Stimulated activated naive CD8-positive, alpha-beta T cell treated with anti-CD3 and anti-CD28 coated beads, Interleukin-15, Interleukin-2, amounts not matched to agents 100 ng/mL and 50 ng/mL, for 24 hours (primary cell): ENCODE measurements around the gene CAV1.

Experiments
- H3K27ac Mint-ChIP-seq: one replicate; pipeline ENCODE4 v1.8.0; 2021; ENCODE audit warnings: mild to moderate bottlenecking, mixed read lengths
- H3K27me3 Mint-ChIP-seq: one replicate; pipeline ENCODE4 v1.8.0; 2021; ENCODE audit warnings: mixed read lengths
- H3K36me3 Mint-ChIP-seq: one replicate; pipeline ENCODE4 v1.8.0; 2021; ENCODE audit warnings: low read depth, mixed read lengths
- H3K4me1 Mint-ChIP-seq: one replicate; pipeline ENCODE4 v1.8.0; 2021; ENCODE audit warnings: low read depth, mixed read lengths
- H3K4me3 Mint-ChIP-seq: one replicate; pipeline ENCODE4 v1.8.0; 2021; ENCODE audit warnings: mild to moderate bottlenecking, mixed read lengths
- H3K9me3 Mint-ChIP-seq: one replicate; pipeline ENCODE4 v1.8.0; 2021; ENCODE audit warnings: mixed read lengths

CAV1 gene

DNA sequence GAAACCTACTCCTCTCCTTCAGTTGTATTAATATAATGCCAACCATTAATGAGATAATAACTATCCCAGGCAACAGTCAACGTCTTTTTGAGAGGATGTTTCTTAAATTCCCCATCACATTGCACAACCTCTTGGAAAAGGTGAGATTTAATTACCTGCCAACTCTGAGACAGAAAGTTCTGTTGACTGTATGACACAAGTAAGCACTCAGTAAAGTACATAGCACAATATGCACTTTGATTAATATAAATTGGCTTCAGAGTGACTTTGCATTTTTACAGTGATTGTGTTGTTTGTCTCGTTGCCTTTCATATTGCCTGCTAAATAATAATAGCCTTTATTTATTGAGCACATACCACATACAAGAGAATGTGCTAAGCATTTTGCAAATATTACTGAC, 46.7 kb downstream of the CAV1 start:
- Mint-ChIP-seq H3K4me3 (no peak overlapping the region), H3K27me3 (peaks cover 20% of the 10 kb centered on the region), H3K36me3 (no peaks in the 10 kb centered on the region), H3K4me1 (peaks cover 4% of the 10 kb centered on the region), H3K27ac (no peak overlapping the region), H3K9me3 (no peaks in the 10 kb centered on the region)

DNA sequence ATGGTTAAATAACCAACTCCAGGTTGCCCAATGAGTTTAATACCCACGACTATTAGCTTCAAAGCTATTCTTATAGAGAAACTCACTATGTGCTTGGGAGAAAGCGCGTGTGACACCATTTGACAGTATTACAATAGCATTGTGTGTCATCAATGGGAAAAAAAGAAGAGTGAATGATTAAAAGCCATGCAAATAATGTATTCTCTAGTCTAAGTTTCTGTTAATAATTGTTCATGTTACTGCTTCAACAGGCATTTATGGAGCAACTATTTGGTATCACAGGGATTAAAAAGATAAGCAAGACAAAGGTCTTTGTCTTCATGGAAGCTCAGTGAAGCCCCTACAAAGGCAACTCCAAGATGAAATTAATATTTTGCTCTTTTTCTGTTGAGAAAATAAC, 47.2 kb downstream of the CAV1 start:
- peaks cover 9% of the 10 kb centered on the region for H3K4me1 Mint-ChIP-seq
- no peak overlapping the region for H3K27ac Mint-ChIP-seq
- no peaks in the 10 kb centered on the region for H3K36me3 Mint-ChIP-seq
- H3K9me3 Mint-ChIP-seq, result no peaks in the 10 kb centered on the region
- peaks cover 15% of the 10 kb centered on the region for H3K27me3 Mint-ChIP-seq
- no peak overlapping the region for H3K4me3 Mint-ChIP-seq

DNA sequence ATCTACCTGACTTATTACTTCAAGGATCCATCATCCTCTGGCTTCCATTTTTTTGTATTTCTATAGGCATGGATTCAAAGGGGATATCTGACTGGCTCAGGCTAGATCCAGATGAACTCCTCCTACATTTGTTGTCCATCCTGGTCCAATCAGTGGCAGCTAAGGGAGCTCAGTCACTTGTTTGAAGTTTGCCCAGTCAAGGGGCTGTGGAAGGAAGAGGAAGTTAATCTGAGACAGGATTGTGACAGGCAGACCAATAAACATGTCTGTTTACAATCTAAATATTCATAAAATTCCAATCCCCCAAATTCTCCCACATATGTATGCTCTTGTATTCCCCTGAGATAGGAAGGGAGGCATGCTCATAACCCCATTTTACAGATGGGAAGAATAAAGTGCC, 48.7 kb downstream of the CAV1 start:
- no peak overlapping the region for H3K27ac Mint-ChIP-seq
- H3K27me3 Mint-ChIP-seq, result peaks cover 15% of the 10 kb centered on the region
- H3K4me1 Mint-ChIP-seq, result peaks cover 23% of the 10 kb centered on the region
- no peak overlapping the region for H3K4me3 Mint-ChIP-seq
- H3K36me3 Mint-ChIP-seq, result no peaks in the 10 kb centered on the region
- no peaks in the 10 kb centered on the region for H3K9me3 Mint-ChIP-seq

DNA sequence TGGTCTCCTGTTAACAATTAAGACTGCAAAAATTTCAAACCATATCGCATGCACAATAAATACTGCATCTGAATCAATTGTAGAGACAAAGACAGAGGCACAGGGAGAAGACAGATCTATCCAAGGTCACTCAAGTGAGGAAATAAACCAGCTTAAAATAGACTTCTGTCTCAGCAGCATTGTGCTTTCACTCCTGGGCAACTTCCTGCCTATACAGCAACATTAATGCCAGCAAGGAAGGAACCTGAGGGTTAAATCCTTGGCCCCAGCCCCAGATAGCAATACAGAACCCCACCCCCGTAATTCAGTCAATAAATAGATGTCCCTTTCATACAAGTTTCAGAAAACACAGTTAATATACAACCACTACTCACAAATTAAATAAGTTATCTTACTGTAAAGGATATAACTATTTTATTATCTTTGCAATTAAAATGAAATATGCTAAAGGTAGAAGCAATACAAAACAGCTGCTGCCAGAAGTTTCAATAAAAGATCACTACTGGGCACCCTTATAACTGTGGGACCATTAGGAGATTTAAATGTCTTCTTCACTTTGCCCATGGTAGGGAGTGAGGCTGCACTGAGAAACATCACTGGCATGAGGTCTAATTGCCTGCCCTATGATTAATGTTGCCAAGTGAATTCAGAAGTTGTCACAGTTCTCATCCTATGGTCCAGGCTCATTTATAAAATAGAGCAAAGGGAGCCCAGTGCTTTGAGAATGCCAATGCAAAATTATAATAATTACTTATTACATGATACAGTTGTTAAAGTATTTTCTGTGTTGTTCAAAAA, 49.4 kb downstream of the CAV1 start:
- peaks cover 14% of the 10 kb centered on the region for H3K27me3 Mint-ChIP-seq
- H3K4me3 Mint-ChIP-seq, result no peak overlapping the region
- H3K4me1 Mint-ChIP-seq, result peaks cover 23% of the 10 kb centered on the region
- no peaks in the 10 kb centered on the region for H3K9me3 Mint-ChIP-seq
- no peak overlapping the region for H3K27ac Mint-ChIP-seq
- H3K36me3 Mint-ChIP-seq, result no peaks in the 10 kb centered on the region

DNA sequence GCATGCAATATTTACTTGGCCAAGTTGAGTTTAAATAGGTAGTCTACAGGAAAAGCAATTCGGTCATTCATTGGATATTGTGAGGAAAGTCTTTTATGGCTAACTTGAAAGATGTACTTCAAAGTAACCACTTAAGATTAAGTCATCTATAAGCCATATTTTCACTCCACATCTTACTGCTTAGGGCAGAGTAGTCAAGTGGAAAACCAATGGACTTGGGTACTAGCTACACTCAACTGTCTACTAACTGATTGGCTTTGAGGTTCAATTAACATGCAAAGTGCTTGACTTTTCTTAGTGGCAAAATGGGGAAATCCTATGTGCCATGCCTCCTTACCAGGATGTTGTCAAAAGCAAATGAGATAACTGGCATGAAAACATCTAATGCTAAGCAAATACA, 51.0 kb downstream of the CAV1 start:
- H3K4me1 Mint-ChIP-seq, result peaks cover 23% of the 10 kb centered on the region
- H3K36me3 Mint-ChIP-seq, result no peaks in the 10 kb centered on the region
- no peak overlapping the region for H3K27ac Mint-ChIP-seq
- no peak overlapping the region for H3K4me3 Mint-ChIP-seq
- H3K27me3 Mint-ChIP-seq, result no peaks in the 10 kb centered on the region
- H3K9me3 Mint-ChIP-seq, result no peaks in the 10 kb centered on the region

DNA sequence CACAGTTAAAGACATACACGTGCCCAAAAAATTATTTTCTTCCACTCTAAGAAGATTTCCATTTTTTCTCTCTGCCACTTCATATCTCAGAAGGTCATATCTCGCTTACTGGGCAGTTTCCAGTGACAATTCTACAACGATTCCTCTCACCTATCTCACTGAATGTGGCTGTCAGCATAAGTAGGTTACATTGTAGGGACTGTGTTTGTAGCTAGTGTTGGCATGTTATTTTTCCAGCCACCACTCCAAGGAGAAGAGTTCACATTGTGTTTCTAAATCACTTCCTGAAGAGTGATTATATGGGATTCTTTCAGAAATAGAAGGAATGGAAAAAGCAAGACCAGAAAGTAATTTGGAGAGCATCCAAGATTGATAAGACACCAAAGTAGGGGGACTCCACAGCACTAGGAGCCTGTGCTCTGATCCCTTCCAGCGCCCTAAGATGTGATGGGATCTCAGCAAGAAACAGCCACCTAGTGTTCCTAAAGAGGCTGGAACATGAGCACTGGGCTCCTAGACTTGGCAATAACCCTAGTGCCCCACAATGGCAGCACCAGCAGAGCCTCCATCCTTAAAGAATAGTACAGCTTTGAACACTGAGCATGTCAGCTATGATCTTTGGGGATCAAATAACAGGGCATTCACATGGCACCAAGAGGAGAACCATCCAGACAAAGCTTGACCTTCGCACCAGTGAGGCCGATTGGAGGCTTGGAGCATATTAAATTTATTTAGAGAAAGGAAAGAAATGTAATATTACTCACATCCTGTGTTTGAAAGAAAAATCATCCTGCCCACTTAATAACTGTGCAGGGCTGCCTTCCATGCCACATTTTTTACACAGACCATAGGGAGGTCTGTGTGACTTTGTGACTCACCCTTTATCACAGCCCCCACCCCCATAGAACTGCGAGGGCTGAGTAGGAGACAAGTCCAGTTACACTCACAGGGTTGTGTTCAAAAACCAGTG, 51.8 kb downstream of the CAV1 start:
- peaks cover 23% of the 10 kb centered on the region for H3K4me1 Mint-ChIP-seq
- peak overlapping the region; percentile 68 for H3K27ac Mint-ChIP-seq
- H3K27me3 Mint-ChIP-seq, result no peaks in the 10 kb centered on the region
- H3K9me3 Mint-ChIP-seq, result no peaks in the 10 kb centered on the region
- no peaks in the 10 kb centered on the region for H3K36me3 Mint-ChIP-seq
- no peak overlapping the region for H3K4me3 Mint-ChIP-seq

DNA sequence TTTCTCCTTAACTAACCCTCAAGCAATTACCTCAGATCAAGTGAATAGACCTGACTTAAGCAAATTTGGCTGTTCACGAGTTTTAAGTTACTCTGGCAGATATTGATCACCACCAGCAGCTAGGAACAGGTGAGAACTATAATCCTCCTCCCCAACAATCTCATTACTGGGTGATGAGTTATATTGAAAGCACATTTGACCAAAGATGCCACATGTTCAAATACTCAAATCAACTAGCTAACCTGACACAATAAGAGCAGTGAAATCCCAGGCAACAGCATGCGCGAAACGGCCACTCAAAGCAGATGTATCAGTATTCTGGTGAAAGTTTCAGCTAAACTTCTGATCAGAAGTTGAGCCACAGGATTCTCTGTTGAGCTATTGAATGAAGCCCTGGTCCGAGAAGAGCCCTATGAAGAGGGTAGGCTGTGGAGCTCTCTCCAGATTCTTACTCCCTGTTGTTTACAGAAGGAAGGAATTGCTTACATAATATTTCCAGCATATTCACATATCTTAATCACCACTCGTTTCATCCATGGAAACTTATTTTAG, 52.6 kb downstream of the CAV1 start:
- Mint-ChIP-seq H3K27ac (peak overlapping the region; percentile 68), H3K4me3 (no peak overlapping the region), H3K4me1 (peaks cover 26% of the 10 kb centered on the region), H3K9me3 (no peaks in the 10 kb centered on the region), H3K36me3 (no peaks in the 10 kb centered on the region), H3K27me3 (no peaks in the 10 kb centered on the region)

DNA sequence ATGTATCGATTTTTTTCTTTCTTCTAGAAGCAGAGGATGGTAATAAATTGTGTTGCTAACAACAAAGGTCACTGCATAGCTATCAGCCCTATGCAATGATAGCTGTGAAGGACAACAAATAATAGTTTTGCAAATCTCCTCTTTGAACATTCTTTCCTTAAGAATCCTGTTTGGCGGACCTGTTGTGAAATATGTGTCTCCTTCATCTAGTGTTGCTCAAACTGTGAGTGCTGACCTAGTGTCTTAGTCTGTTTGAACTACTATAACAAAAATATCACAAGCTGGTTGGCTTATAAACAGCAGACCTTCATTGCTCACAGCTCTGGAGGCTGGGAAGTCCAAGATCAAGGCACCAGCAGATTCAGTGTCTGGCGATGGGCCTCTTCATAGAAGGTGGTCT, 53.7 kb downstream of the CAV1 start:
- Mint-ChIP-seq H3K9me3 (no peaks in the 10 kb centered on the region), H3K4me3 (no peak overlapping the region), H3K4me1 (peaks cover 37% of the 10 kb centered on the region), H3K27me3 (no peaks in the 10 kb centered on the region), H3K27ac (no peak overlapping the region), H3K36me3 (no peaks in the 10 kb centered on the region)

DNA sequence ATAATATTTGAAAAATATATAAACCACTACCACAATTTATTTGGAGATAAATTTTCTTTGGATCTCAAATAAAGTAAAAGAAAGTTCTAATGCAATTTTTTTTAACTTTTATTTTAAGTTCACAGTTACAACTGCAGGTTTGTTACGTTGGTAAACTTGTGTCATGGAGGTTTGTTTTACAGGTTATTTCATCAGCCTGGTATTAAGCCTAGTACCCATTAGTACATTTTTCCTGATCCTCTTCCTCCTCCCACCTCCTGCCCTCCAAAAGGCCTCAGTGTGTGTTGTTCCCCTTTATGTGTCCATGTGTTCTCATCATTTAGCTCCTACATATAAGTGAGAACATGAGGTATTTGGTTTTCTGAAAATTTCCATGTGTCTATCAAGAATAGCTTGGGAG, 54.5 kb downstream of the CAV1 start:
- no peaks in the 10 kb centered on the region for H3K36me3 Mint-ChIP-seq
- H3K4me1 Mint-ChIP-seq, result peaks cover 44% of the 10 kb centered on the region
- no peaks in the 10 kb centered on the region for H3K27me3 Mint-ChIP-seq
- H3K27ac Mint-ChIP-seq, result no peak overlapping the region
- H3K9me3 Mint-ChIP-seq, result no peaks in the 10 kb centered on the region
- H3K4me3 Mint-ChIP-seq, result no peak overlapping the region

DNA sequence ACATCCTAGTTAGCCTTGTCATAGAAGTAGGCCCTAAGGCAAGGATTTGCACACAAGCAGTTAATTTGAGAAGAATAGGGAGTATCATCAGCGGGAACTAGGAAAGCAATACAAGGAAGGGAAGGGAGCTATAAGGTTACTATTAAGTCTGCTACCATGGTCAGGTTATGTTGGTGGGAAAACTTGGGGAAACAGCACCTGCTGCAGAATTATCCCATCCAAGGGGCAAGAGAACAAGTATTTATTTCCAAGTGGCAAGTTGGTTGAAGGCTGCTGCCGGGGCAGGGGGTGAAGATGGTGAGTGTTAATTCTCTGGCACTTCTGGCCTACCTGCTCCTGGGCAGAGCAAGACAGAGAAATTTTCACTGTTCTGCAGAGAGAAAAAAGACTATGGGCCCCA, 55.0 kb downstream of the CAV1 start:
- peaks cover 44% of the 10 kb centered on the region for H3K4me1 Mint-ChIP-seq
- H3K9me3 Mint-ChIP-seq, result no peaks in the 10 kb centered on the region
- H3K36me3 Mint-ChIP-seq, result no peaks in the 10 kb centered on the region
- H3K4me3 Mint-ChIP-seq, result no peak overlapping the region
- H3K27ac Mint-ChIP-seq, result no peak overlapping the region
- no peaks in the 10 kb centered on the region for H3K27me3 Mint-ChIP-seq

DNA sequence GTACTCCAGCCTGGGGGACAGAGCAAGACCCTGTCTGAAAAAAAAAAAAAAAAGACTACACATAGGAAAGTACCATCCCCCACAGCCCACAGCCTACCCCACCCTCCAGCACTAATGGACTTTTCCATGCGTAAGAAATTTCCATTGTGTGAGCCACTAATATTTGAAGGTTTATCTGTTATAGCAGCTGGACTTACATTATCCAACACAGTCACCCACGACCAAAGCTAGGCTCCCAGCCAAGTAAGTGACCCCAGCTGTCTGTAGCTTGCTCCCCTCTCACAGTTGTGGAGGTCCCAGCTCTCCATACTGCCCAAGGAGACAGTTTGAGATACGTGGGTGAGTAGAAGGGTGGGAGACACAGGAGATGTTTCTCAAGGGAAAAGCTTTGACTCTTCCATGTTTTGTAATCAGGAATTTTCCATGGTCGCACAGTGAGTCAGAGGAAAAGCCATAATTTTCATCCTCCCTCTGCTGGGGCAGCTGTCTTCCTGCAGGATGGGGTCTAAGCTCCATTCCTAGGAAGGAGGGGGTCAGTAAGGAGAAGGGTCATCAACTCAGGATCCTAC, 57.4 kb downstream of the CAV1 start:
- no peaks in the 10 kb centered on the region for H3K27me3 Mint-ChIP-seq
- no peak overlapping the region for H3K4me3 Mint-ChIP-seq
- H3K27ac Mint-ChIP-seq, result no peak overlapping the region
- H3K36me3 Mint-ChIP-seq, result no peaks in the 10 kb centered on the region
- peaks cover 34% of the 10 kb centered on the region for H3K4me1 Mint-ChIP-seq
- H3K9me3 Mint-ChIP-seq, result no peaks in the 10 kb centered on the region

DNA sequence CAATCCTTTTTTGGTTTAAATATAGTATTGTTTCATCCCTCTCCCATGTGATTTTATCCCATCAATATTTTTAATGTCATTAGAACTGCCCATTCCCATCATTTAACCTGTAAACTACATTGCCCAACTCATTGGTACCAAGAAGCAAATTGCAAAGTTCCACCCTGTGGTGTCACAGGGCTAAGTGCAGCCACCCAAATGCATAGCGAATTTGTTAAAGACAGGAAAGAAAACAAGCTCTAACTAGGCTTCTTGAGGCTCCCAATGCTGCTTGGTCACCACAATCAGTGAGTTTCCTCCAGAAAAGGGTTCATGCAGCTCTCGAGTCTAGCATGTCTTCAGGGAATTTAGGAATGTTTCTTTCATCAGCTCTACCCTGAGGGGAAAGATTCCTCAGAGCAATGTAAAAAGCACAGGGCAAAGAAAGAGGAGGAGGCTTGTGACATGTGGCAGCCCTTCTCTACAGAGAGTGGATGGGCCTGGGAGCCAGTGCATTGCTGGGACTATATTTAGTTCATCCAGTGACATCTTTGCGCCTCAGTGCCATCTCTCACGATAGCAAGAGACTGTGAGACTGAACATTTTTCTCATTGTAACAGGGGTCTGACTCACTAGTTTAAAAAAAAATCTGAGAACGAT, 58.1 kb downstream of the CAV1 start:
- Mint-ChIP-seq H3K27ac (peak overlapping the region; percentile 88), H3K9me3 (no peaks in the 10 kb centered on the region), H3K27me3 (no peaks in the 10 kb centered on the region), H3K4me1 (peaks cover 33% of the 10 kb centered on the region), H3K4me3 (peak overlapping the region; percentile 60), H3K36me3 (no peaks in the 10 kb centered on the region)

DNA sequence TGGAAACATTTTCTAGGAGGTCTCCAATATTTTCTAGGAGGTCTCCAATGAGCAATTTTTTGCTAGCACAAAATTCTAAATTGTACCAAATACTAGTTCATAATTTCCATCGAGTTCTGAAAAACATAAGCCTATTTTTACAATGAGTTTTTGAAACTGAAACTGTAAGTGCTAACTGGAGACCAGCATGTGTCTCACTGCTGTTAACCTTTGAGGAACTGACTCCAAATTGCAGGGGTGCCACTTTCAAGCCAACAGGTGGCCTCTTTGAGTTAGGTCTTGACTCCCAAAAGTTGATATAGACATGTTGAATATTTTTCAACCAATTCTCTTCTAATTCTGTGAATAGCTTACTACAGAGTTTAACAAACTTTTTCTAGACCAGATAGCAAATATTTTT, 58.8 kb downstream of the CAV1 start:
- no peak overlapping the region for H3K27ac Mint-ChIP-seq
- no peaks in the 10 kb centered on the region for H3K27me3 Mint-ChIP-seq
- H3K4me1 Mint-ChIP-seq, result peaks cover 35% of the 10 kb centered on the region
- H3K4me3 Mint-ChIP-seq, result no peak overlapping the region
- no peaks in the 10 kb centered on the region for H3K9me3 Mint-ChIP-seq
- no peaks in the 10 kb centered on the region for H3K36me3 Mint-ChIP-seq

DNA sequence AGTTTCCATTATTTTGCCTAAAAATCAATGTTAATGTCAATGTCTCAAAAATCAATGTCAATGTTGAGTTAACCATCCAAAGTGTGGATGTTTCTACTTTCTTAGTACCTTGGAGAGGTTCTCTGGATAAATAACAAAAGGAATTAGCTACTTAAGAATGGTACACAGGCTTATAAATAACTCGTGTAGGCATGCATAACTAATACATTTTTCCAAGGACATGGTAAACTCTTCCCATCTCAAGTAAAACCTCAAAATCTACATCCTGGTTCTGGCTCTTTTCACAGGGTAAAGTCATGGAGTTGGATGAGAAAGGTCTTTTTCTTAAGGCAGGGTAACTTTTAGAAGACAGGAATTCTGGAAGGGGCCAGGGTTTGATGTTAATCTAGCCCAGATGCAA, 59.9 kb downstream of the CAV1 start:
- H3K36me3 Mint-ChIP-seq, result no peaks in the 10 kb centered on the region
- H3K27me3 Mint-ChIP-seq, result no peaks in the 10 kb centered on the region
- no peaks in the 10 kb centered on the region for H3K9me3 Mint-ChIP-seq
- no peak overlapping the region for H3K27ac Mint-ChIP-seq
- H3K4me3 Mint-ChIP-seq, result no peak overlapping the region
- H3K4me1 Mint-ChIP-seq, result peaks cover 40% of the 10 kb centered on the region
